Osteoblast (primary cell): ENCODE data around the gene TDP1. TPM values are rescaled to one million over a fixed set of nuclear protein-coding genes. Genes with fewer than 3 reads are reported as not detected.

Source experiments
- DNase-seq: peaks from one replicate; pipeline ENCODE4 v3.0.0; 2011; ENCODE audit warnings: low spot score, mixed read lengths; ENCODE audit not compliant: insufficient read length; ENCODE audit errors: missing footprints
- H2AFZ ChIP-seq: 2 replicates; pipeline ENCODE4 v1.6.0; 2011; ENCODE audit warnings: mild to moderate bottlenecking, low read length
- H3K27ac ChIP-seq: 2 replicates; pipeline ENCODE4 v1.5.1; 2011; ENCODE audit warnings: mild to moderate bottlenecking, low read depth, low read length, moderate library complexity
- H3K27me3 ChIP-seq: 2 replicates; pipeline ENCODE4 v1.6.0; 2012; ENCODE audit warnings: mild to moderate bottlenecking, control low read depth, inconsistent platforms, low read length, moderate library complexity; ENCODE audit not compliant: insufficient read depth
- H3K36me3 ChIP-seq: 2 replicates; pipeline ENCODE4 v1.5.1; 2011; ENCODE audit warnings: mild to moderate bottlenecking, low read length, control low read depth, moderate library complexity; ENCODE audit not compliant: insufficient read depth
- H3K4me1 ChIP-seq: 2 replicates; pipeline ENCODE4 v1.5.1; 2011; ENCODE audit warnings: mild to moderate bottlenecking, low read length, control low read depth, moderate library complexity; ENCODE audit not compliant: insufficient read depth
- H3K4me2 ChIP-seq: 2 replicates; pipeline ENCODE4 v1.6.0; 2011; ENCODE audit warnings: mild to moderate bottlenecking, low read length; ENCODE audit not compliant: insufficient read depth
- H3K4me3 ChIP-seq: fragments of 200-600 bp; sonication (generic); 3 replicates; pipeline ENCODE4 v1.5.1; 2012; ENCODE audit warnings: mild to moderate bottlenecking, low read length, inconsistent platforms; ENCODE audit not compliant: insufficient read depth
- H3K79me2 ChIP-seq: 2 replicates; pipeline ENCODE4 v1.6.0; 2012; ENCODE audit warnings: mild to moderate bottlenecking, low read length, control low read depth, inconsistent platforms; ENCODE audit not compliant: insufficient read depth
- H3K9me3 ChIP-seq: 2 replicates; pipeline ENCODE4 v1.5.1; 2011; ENCODE audit warnings: low read depth, low read length, control low read depth
- H4K20me1 ChIP-seq: 2 replicates; pipeline ENCODE4 v1.6.0; 2012; ENCODE audit warnings: mild to moderate bottlenecking, low read length, control low read depth; ENCODE audit not compliant: insufficient read depth
- CTCF ChIP-seq: IDR thresholded peaks from 2 replicates; pipeline ENCODE4 v1.5.1; 2011; ENCODE audit warnings: mild to moderate bottlenecking, low read depth, low read length, moderate library complexity; ENCODE audit errors: extremely low read depth
- total RNA-seq: library from RNA; depleted of rRNA; stranded (reverse); fragments of >200 nt; gene quantifications from 2 replicates; pipeline ENCODE4 v1.2.3, GENCODE V29; 2012

Gene TDP1
- total RNA-seq, 1 donor: 11.2 TPM

GRCh38 chr14:89927186-89927865, 28.4 kb upstream of the TDP1 start:
- Histone ChIP-seq H3K9me3 (no peaks in the 10 kb centered on the region), H3K27me3 (no peaks in the 10 kb centered on the region), H4K20me1 (no peaks in the 10 kb centered on the region), H3K36me3 (no peaks in the 10 kb centered on the region), H3K4me2 (no peak overlapping the region), H3K4me3 (no peak overlapping the region), H3K27ac (peak overlapping the region; percentile 49), H3K79me2 (no peaks in the 10 kb centered on the region), H2AFZ (peak overlapping the region; percentile 18), H3K4me1 (peaks cover 9% of the 10 kb centered on the region)
- DNase-seq: no peak
- no peak for TF ChIP-seq CTCF

GRCh38 chr14:89933002-89933401, 22.7 kb upstream of the TDP1 start:
- Histone ChIP-seq H3K9me3 (no peaks in the 10 kb centered on the region), H4K20me1 (no peaks in the 10 kb centered on the region), H2AFZ (no peak overlapping the region), H3K4me2 (no peak overlapping the region), H3K4me3 (no peak overlapping the region), H3K27ac (no peak overlapping the region), H3K27me3 (no peaks in the 10 kb centered on the region), H3K79me2 (no peaks in the 10 kb centered on the region), H3K4me1 (no peaks in the 10 kb centered on the region), H3K36me3 (no peaks in the 10 kb centered on the region)
- no peak for DNase-seq
- no peak for TF ChIP-seq CTCF

GRCh38 chr14:89936654-89937185, 19.0 kb upstream of the TDP1 start:
- no peaks in the 10 kb centered on the region for H4K20me1 ChIP-seq
- no peak for DNase-seq
- H3K27ac ChIP-seq: no peak overlapping the region
- no peaks in the 10 kb centered on the region for H3K27me3 ChIP-seq
- no peaks in the 10 kb centered on the region for H3K36me3 ChIP-seq
- H3K4me3 ChIP-seq: no peak overlapping the region
- no peaks in the 10 kb centered on the region for H3K4me1 ChIP-seq
- H2AFZ ChIP-seq: no peak overlapping the region
- H3K4me2 ChIP-seq: no peak overlapping the region
- H3K79me2 ChIP-seq: no peaks in the 10 kb centered on the region
- no peaks in the 10 kb centered on the region for H3K9me3 ChIP-seq
- peak; percentile 18 for TF ChIP-seq CTCF

GRCh38 chr14:89941830-89942377, 13.8 kb upstream of the TDP1 start:
- no peak for TF ChIP-seq CTCF
- H3K36me3 ChIP-seq: no peaks in the 10 kb centered on the region
- H3K27me3 ChIP-seq: no peaks in the 10 kb centered on the region
- H3K9me3 ChIP-seq: no peaks in the 10 kb centered on the region
- DNase-seq: no peak
- no peak overlapping the region for H3K4me2 ChIP-seq
- H3K79me2 ChIP-seq: no peaks in the 10 kb centered on the region
- H3K27ac ChIP-seq: no peak overlapping the region
- no peaks in the 10 kb centered on the region for H4K20me1 ChIP-seq
- H3K4me3 ChIP-seq: no peak overlapping the region
- H3K4me1 ChIP-seq: no peaks in the 10 kb centered on the region
- no peak overlapping the region for H2AFZ ChIP-seq
